Parathyroid adenoma (tissue), 2 donors: Measurements from ENCODE around the gene CCDC127.

Experiments used
- H2AFZ ChIP-seq: fragments of 300-600 bp; sonication (generic); one replicate; pipeline ENCODE4 v1.7.0; 2017; ENCODE audit warnings: antibody characterized with exemption, mild to moderate bottlenecking
- H3K27ac ChIP-seq: fragments of 300-600 bp; sonication (generic); one replicate; pipeline ENCODE4 v1.7.0; 2017
- H3K27me3 ChIP-seq: fragments of 300-600 bp; sonication (generic); one replicate; pipeline ENCODE4 v1.7.0; 2017; ENCODE audit warnings: low read length; ENCODE audit not compliant: control insufficient read depth, insufficient read depth
- H3K36me3 ChIP-seq: fragments of 300-600 bp; sonication (generic); one replicate; pipeline ENCODE4 v1.7.0; 2017; ENCODE audit warnings: low read length; ENCODE audit not compliant: control insufficient read depth, insufficient read depth
- H3K4me1 ChIP-seq: fragments of 300-600 bp; sonication (generic); one replicate; pipeline ENCODE4 v1.7.0; 2017; ENCODE audit warnings: control low read depth
- H3K4me2 ChIP-seq: fragments of 300-600 bp; sonication (generic); one replicate; pipeline ENCODE4 v1.7.0; 2017; ENCODE audit warnings: low read length
- H3K4me3 ChIP-seq: fragments of 300-600 bp; sonication (generic); one replicate; pipeline ENCODE4 v1.7.0; 2017; ENCODE audit warnings: low read depth, low read length
- H3K79me2 ChIP-seq: fragments of 300-600 bp; sonication (generic); one replicate; pipeline ENCODE4 v1.7.0; 2017; ENCODE audit warnings: control low read depth
- H3K9ac ChIP-seq: fragments of 300-600 bp; sonication (generic); one replicate; pipeline ENCODE4 v1.7.0; 2017; ENCODE audit warnings: mild to moderate bottlenecking
- H3K9me3 ChIP-seq: fragments of 300-600 bp; sonication (generic); one replicate; pipeline ENCODE4 v1.7.0; 2017; ENCODE audit warnings: low read length; ENCODE audit not compliant: control insufficient read depth
- TF ChIP-seq, protein P1 (sequence below): fragments of 300-600 bp; sonication (generic); IDR thresholded peaks from one replicate; pipeline ENCODE4 v1.7.0; 2017; ENCODE audit warnings: antibody characterized with exemption, mild to moderate bottlenecking
- donor health status: primary hyperparathyroidism.

CCDC127 gene

DNA sequence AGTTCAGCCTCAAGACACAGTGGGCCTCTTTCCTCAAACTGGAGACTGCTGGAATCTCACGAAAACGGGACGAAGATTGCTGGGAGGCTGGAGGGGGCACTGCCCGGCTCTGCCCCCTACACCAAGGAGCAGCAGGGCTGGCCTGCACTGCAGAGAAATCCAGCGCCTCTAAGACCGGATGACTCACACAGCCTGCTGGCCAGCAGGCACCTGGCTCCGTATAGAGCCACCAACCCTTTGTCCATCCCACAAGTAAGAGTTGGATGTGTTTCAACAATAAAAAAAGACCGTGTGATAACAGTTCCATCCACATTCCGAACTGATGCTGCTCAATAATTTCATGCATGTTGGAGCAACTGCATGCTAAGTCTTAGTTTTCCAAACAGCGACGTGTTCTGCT, 11.5 kb downstream of the CCDC127 start:
- Histone ChIP-seq H3K36me3 (no peaks in the 10 kb centered on the region), H3K27me3 (no peaks in the 10 kb centered on the region), H3K4me1 (no peaks in the 10 kb centered on the region), H3K4me3 (no peak overlapping the region), H3K9me3 (no peaks in the 10 kb centered on the region), H3K27ac (no peak overlapping the region), H3K9ac (no peak overlapping the region), H2AFZ (no peak overlapping the region), H3K79me2 (peaks cover 14% of the 10 kb centered on the region), H3K4me2 (no peak overlapping the region)
- TF ChIP-seq, protein P1, sequence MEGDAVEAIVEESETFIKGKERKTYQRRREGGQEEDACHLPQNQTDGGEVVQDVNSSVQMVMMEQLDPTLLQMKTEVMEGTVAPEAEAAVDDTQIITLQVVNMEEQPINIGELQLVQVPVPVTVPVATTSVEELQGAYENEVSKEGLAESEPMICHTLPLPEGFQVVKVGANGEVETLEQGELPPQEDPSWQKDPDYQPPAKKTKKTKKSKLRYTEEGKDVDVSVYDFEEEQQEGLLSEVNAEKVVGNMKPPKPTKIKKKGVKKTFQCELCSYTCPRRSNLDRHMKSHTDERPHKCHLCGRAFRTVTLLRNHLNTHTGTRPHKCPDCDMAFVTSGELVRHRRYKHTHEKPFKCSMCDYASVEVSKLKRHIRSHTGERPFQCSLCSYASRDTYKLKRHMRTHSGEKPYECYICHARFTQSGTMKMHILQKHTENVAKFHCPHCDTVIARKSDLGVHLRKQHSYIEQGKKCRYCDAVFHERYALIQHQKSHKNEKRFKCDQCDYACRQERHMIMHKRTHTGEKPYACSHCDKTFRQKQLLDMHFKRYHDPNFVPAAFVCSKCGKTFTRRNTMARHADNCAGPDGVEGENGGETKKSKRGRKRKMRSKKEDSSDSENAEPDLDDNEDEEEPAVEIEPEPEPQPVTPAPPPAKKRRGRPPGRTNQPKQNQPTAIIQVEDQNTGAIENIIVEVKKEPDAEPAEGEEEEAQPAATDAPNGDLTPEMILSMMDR, result no peak

DNA sequence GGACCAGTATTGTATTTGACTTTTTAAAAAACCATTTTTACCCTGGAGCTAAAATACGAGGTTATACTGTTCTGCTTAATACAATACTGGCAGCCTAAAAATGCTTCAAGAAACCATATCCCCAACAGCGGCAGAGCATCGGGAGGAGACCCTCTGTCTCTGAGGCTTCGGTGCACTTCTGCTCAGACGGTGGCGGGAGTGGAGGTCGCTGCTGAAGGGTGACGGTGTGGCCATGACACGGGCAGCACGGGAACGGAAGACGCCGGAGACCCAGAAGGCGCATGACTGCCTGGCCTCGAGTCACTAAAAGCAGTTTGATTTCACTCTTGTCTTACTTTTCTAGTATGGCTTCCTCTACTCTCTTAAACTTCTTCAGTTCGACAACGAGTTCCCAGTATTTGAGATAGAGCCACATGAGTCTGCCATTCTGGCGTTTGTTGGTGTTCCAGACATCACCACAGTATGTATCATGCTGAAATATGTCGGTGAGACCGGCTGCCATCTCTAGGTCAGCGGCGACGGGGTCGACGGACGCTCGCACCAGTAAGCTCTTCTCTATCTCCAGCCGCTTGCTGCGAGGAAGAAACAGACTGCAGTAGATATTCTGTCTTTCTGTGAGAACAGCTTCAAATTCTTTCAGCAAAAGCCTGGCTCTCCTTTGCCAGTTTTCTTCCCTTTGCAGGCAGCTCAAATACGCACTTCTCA, 12.8 kb downstream of the CCDC127 start:
- TF ChIP-seq, protein P1, result no peak

DNA sequence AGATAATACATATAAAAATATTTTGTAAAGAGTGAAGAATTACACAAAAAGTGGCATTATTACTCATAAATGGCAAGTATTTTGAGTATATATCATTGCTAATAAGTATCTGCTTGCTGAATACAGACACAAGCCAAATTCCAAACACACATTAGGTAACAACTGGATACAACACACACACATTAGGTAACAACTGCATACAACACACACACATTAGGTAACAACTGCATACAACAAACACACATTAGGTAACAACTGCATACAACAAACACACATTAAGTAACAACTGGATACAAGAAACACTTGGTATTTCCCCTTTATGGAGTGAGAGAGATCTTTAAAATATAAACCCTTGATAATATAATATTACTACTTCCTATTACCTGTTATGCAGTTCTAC, 13.5 kb downstream of the CCDC127 start:
- no peak overlapping the region for H2AFZ ChIP-seq
- H3K36me3 ChIP-seq, result no peaks in the 10 kb centered on the region
- H3K9me3 ChIP-seq, result no peaks in the 10 kb centered on the region
- no peak overlapping the region for H3K4me3 ChIP-seq
- H3K27me3 ChIP-seq, result no peaks in the 10 kb centered on the region
- TF ChIP-seq, protein P1, result no peak
- no peak overlapping the region for H3K27ac ChIP-seq
- H3K79me2 ChIP-seq, result peaks cover 7% of the 10 kb centered on the region
- H3K4me2 ChIP-seq, result no peak overlapping the region
- H3K4me1 ChIP-seq, result no peaks in the 10 kb centered on the region
- no peak overlapping the region for H3K9ac ChIP-seq

More for the DNA sequence above, 12.8 kb downstream of the CCDC127 start:
- Histone ChIP-seq H3K9ac (no peak overlapping the region), H3K4me3 (no peak overlapping the region), H3K27me3 (no peaks in the 10 kb centered on the region), H3K9me3 (no peaks in the 10 kb centered on the region), H2AFZ (no peak overlapping the region), H3K36me3 (no peaks in the 10 kb centered on the region), H3K27ac (no peak overlapping the region), H3K79me2 (peaks cover 10% of the 10 kb centered on the region), H3K4me1 (no peaks in the 10 kb centered on the region), H3K4me2 (no peak overlapping the region)

DNA sequence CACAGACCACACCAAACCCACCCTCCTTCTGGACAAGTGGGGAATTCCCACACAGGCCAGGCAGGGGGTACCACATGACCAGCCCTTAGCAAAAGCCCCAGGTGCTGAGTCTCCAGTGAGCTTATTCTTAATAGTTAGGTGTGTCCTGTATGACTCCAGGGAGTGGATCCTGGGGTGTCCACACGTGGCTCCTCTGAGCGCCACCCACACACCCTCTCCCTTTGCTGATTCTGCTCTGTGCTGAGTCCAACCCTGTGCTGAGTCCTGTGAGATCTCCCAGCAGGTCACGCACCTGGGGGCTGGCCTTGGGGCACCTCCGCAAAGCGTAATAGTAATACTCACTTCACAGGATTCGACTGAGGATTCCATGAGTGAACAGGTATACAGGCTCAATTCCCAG, 14.0 kb downstream of the CCDC127 start:
- Histone ChIP-seq H3K79me2 (peaks cover 7% of the 10 kb centered on the region), H2AFZ (no peak overlapping the region), H3K9me3 (no peaks in the 10 kb centered on the region), H3K9ac (no peak overlapping the region), H3K27ac (no peak overlapping the region), H3K4me2 (no peak overlapping the region), H3K27me3 (no peaks in the 10 kb centered on the region), H3K36me3 (no peaks in the 10 kb centered on the region), H3K4me3 (no peak overlapping the region), H3K4me1 (no peaks in the 10 kb centered on the region)
- TF ChIP-seq, protein P1, result no peak
